Heart left ventricle (tissue), 16 donors: ENCODE measurements around the gene SLC6A7. TPM values are rescaled to one million over a fixed set of nuclear protein-coding genes. Genes with fewer than 3 reads are reported as not detected.

Experiments used
- ATAC-seq, 4 donors: fragments of 200-7000 bp; cut with Tn5 transposase; one replicate each; pipeline ENCODE4 v1.9.1; 2020 to 2022; ENCODE audit warnings: moderate library complexity in 4 of 4, mild to moderate bottlenecking in 3 of 4, moderate number of reproducible peaks in 1 of 4
- DNase-seq, 5 donors: peaks; one replicate each; pipeline ENCODE4 v3.0.0-alpha.2; 2020
- H3K27ac ChIP-seq, 12 donors: fragments of 200-600 bp; sonication (generic) in 4 of 12; one replicate each; pipeline versions ENCODE4 v1.5.0 to v1.8.0; 2016 to 2022; ENCODE audit warnings: mild to moderate bottlenecking in 2 of 12
- H3K27me3 ChIP-seq, 9 donors: fragments of 200-600 bp; sonication (generic) in 2 of 9; one replicate each; pipeline versions ENCODE4 v1.5.1 to v1.8.0; 2016 to 2022; ENCODE audit warnings: mild to moderate bottlenecking in 3 of 9
- H3K36me3 ChIP-seq, 9 donors: fragments of 200-600 bp; sonication (generic) in 2 of 9; one replicate each; pipeline versions ENCODE4 v1.5.0 to v1.8.0; 2018 to 2022; ENCODE audit warnings: mild to moderate bottlenecking in 2 of 9
- H3K4me1 ChIP-seq, 12 donors: fragments of 200-600 bp; sonication (generic) in 4 of 12; one replicate each; pipeline versions ENCODE4 v1.5.0 to v1.8.0; 2016 to 2022; ENCODE audit warnings: mild to moderate bottlenecking in 3 of 12
- H3K4me3 ChIP-seq, 12 donors: fragments of 200-600 bp; sonication (generic) in 4 of 12; one replicate each; pipeline versions ENCODE4 v1.5.0 to v1.8.0; 2017 to 2022; ENCODE audit warnings: mild to moderate bottlenecking in 9 of 12, moderate library complexity in 4 of 12
- H3K9me3 ChIP-seq, 12 donors: fragments of 200-600 bp; sonication (generic) in 4 of 12; one replicate each; pipeline versions ENCODE4 v1.5.0 to v1.8.0; 2016 to 2022; ENCODE audit warnings: mild to moderate bottlenecking in 1 of 12
- POLR2A ChIP-seq, 2 donors: fragments of 450-650 bp; IDR thresholded peaks; one replicate each; pipeline ENCODE4 v1.6.1; 2017; ENCODE audit warnings: antibody characterized with exemption in 2 of 2, mild to moderate bottlenecking in 2 of 2, moderate library complexity in 2 of 2
- WGBS, 4 donors: extraction: QIAGEN DNeasy Blood & Tissue Kit in 2 of 4; methylation state at CpG; one replicate each; pipeline versions ENCODE4 v1.1.5 to v1.1.7; 2013 to 2018; 5-methylcytosine and 5-hydroxymethylcytosine counted together
- intact Hi-C, 10 donors: fragments of 100-400 bp; cut with DNase I; formaldehyde crosslinking; loops; one replicate each; pipeline versions ENCODE4 v1.11.1 to v1.14.2; 2022
- polyA plus RNA-seq, 2 donors: library from polyadenylated mRNA; stranded (reverse); fragments of 200-250 nt; gene quantifications; one replicate each; pipeline ENCODE4 v1.2.3, GENCODE V29; 2013
- total RNA-seq, 9 donors: library from RNA; depleted of rRNA in 2 of 9; stranded (reverse); fragments of >200 nt in 2 of 9; fragmentation: NEBNext Ultra II Directional in 3 of 9; extraction: Animal tissue kit (Norgen Biotek cat#: 25700) in 3 of 9; gene quantifications; one replicate each; pipeline versions ENCODE4 v1.1.0 to v1.2.4, GENCODE V29; 2016 to 2023
- TF ChIP-seq, protein P1 (sequence below), 12 donors: fragments of 200-600 bp; sonication (generic) in 4 of 12; IDR thresholded peaks; one replicate each; pipeline versions ENCODE4 v1.5.0 to v1.8.0; 2018 to 2022; ENCODE audit warnings: antibody characterized with exemption in 12 of 12, mild to moderate bottlenecking in 5 of 12
- donor health status: ischemic (EF 13 %, LVEDD 7.1; RV severe dilation, severe dysfunction).
- donor health status: healthy with polysubstance abuse.
- donor health status: DM: no; HTN: yes; CAD: no.
- donor health status: DM: no; HTN: no; CAD: no.
- donor health status: ischemic (EF 25% LVEDD 6.9; RV normal size, moderate dysfunction).
- donor health status: ischemic (EF 25% LVEDD 5.7; RV mildly dilated, moderate dysfunction).
- donor health status: healthy.
- donor health status: DM: yes; HTN: yes; CAD: no.
- donor health status: ischemic (EF 35%, LVEDD 5.7; RV mildly dilated, moderate dysfunction).
- donor health status: nonischemic (EF 11% LVEDD 7.7; RV severe dilation, severe dysfunction).
- donor health status: DM: yes; HTN: yes; CAD: no.
- donor health status: PGD.
- donor health status: ischemic (EF 29% LVEDD 5.4; RV normal size, mild dysfunction).
- donor health status: nonischemic (EF 23%, LVEDD 6.1; RV moderate dilation, normal function).

The SLC6A7 gene
- total and polyA plus RNA-seq, 11 donors, result not detected

GRCh38 chr5:150153483-150153882 lies 36.4 kb upstream of the SLC6A7 start:
- no peak for ATAC-seq
- 47 to 71% (median 66%) methylated on average over 2 of the region's 2 CpGs for WGBS, 4 donors

GRCh38 chr5:150153957-150154617 lies 35.8 kb upstream of the SLC6A7 start:
- Histone ChIP-seq H3K4me1 (peaks cover 0 to 52% (median 24%) of the 10 kb centered on the region in 12 donors), H3K27ac (peak overlapping the region; percentile 75 to 96 (median 84)), H3K4me3 (peak overlapping the region; percentile 15 to 81 (median 60)), H3K9me3 (no peaks in the 10 kb centered on the region), H3K27me3 (no peaks in the 10 kb centered on the region), H3K36me3 (peaks cover 0 to 24% (median 0%) of the 10 kb centered on the region in 9 donors)
- WGBS, 4 donors, result 66 to 80% (median 74%) methylated on average over 8 to 9 of the region's 9 CpGs
- intact Hi-C loops, result no loop called here
- ATAC-seq, result no peak
- TF ChIP-seq POLR2A (IDR thresholded peaks at IDR 0.05), result no peak
- TF ChIP-seq, protein P1, sequence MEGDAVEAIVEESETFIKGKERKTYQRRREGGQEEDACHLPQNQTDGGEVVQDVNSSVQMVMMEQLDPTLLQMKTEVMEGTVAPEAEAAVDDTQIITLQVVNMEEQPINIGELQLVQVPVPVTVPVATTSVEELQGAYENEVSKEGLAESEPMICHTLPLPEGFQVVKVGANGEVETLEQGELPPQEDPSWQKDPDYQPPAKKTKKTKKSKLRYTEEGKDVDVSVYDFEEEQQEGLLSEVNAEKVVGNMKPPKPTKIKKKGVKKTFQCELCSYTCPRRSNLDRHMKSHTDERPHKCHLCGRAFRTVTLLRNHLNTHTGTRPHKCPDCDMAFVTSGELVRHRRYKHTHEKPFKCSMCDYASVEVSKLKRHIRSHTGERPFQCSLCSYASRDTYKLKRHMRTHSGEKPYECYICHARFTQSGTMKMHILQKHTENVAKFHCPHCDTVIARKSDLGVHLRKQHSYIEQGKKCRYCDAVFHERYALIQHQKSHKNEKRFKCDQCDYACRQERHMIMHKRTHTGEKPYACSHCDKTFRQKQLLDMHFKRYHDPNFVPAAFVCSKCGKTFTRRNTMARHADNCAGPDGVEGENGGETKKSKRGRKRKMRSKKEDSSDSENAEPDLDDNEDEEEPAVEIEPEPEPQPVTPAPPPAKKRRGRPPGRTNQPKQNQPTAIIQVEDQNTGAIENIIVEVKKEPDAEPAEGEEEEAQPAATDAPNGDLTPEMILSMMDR (IDR thresholded peaks at IDR 0.05), result no peak
- DNase-seq, result no peak

More at GRCh38 chr5:150153483-150153882, 36.4 kb upstream of the SLC6A7 start:
- intact Hi-C loops, result no loop called here
- peaks cover 0 to 24% (median 0%) of the 10 kb centered on the region in 9 donors for H3K36me3 ChIP-seq
- no peaks in the 10 kb centered on the region for H3K27me3 ChIP-seq
- DNase-seq, result no peak
- H3K4me1 ChIP-seq, result peaks cover 0 to 52% (median 19%) of the 10 kb centered on the region in 12 donors
- H3K27ac ChIP-seq, result peak overlapping the region; percentile 75 to 96 (median 84)
- TF ChIP-seq, protein P1 (IDR thresholded peaks at IDR 0.05), result no peak
- TF ChIP-seq POLR2A (IDR thresholded peaks at IDR 0.05), result no peak
- peak overlapping the region; percentile 12 to 81 (median 60) for H3K4me3 ChIP-seq
- no peaks in the 10 kb centered on the region for H3K9me3 ChIP-seq

- ATAC-seq (no peak), DNase-seq (no peak)
- 68 to 74% (median 70%) methylated on average over 6 to 7 of the region's 7 CpGs for WGBS, 4 donors
- H3K9me3 ChIP-seq, result no peaks in the 10 kb centered on the region
- peaks cover 0 to 24% (median 0%) of the 10 kb centered on the region in 9 donors for H3K36me3 ChIP-seq
- no peaks in the 10 kb centered on the region for H3K27me3 ChIP-seq
- peaks cover 0 to 56% (median 26%) of the 10 kb centered on the region in 12 donors for H3K4me1 ChIP-seq
- peak overlapping the region; percentile 75 to 96 (median 84) for H3K27ac ChIP-seq
- no peak for TF ChIP-seq POLR2A (IDR thresholded peaks at IDR 0.05)
- TF ChIP-seq, protein P1 (IDR thresholded peaks at IDR 0.05), result no peak
- peak overlapping the region; percentile 15 to 81 (median 60) for H3K4me3 ChIP-seq
- intact Hi-C loops, result no loop called here
Measured at GRCh38 chr5:150154618-150155128, 35.2 kb upstream of the SLC6A7 start.

GRCh38 chr5:150155258-150156026 lies 34.4 kb upstream of the SLC6A7 start, which contains the start of gene PDGFRB:
Gene PDGFRB, minus strand, starts transcription at chr5:150155845. Its CDS starts 18,798 bp downstream, at chr5:150137047.
- WGBS, 4 donors, result 6 to 9% (median 7%) methylated on average over 13 to 17 of the region's 17 CpGs
- peak within 1 kb of the TSS; percentile 15 to 81 (median 60) for H3K4me3 ChIP-seq
- H3K9me3 ChIP-seq, result no peaks in the 10 kb centered on the region
- intact Hi-C loops, result no loop called here
- TF ChIP-seq POLR2A (IDR thresholded peaks at IDR 0.05), result peak in 1 of 2 donors; percentile 81
- TF ChIP-seq, protein P1 (IDR thresholded peaks at IDR 0.05), result peak in 1 of 12 donors; percentile 13
- DNase-seq, result peak; percentile 89 to 94 (median 91)
- peaks cover 0 to 24% (median 0%) of the 10 kb centered on the region in 9 donors for H3K36me3 ChIP-seq
- peak; percentile 66 to 84 (median 75) for ATAC-seq
- H3K27ac ChIP-seq, result peak within 1 kb of the TSS; percentile 75 to 96 (median 84)
- H3K4me1 ChIP-seq, result peaks cover 0 to 60% (median 33%) of the 10 kb centered on the region in 12 donors
- H3K27me3 ChIP-seq, result no peaks in the 10 kb centered on the region
